SK-N-SH (cell line): ENCODE results near the gene PAWR. TPM values are rescaled to one million over a fixed set of nuclear protein-coding genes. Genes with fewer than 3 reads are reported as not detected.

ENCODE experiments used
- CTCF ChIA-PET: fragments of 300-600, 350-600 bp; formaldehyde crosslinking; extraction: SDS; loops from one replicate; lab custom pipeline; 2021; lab: Yijun Ruan, JAX
- POLR2A ChIA-PET: fragments of 350-600 bp; sonication (Branson Sonifier 250); formaldehyde crosslinking; extraction: SDS; loops from one replicate; lab custom pipeline; 2020; ENCODE audit warnings: antibody characterized with exemption, inconsistent platforms; lab: Yijun Ruan, JAX
- DNase-seq: peaks from one replicate; pipeline ENCODE4 v3.0.0; 2012
- H2AFZ ChIP-seq: fragments of 200-600 bp; sonication (generic); 2 replicates; pipeline ENCODE4 v1.8.1; 2016; ENCODE audit warnings: antibody characterized with exemption, mild to moderate bottlenecking, low read depth
- H3F3A ChIP-seq: fragments of 200-600 bp; sonication (generic); replicated peaks from 2 replicates; pipeline ENCODE3; 2016; ENCODE audit warnings: antibody characterized with exemption, mild to moderate bottlenecking; ENCODE audit not compliant: insufficient read depth
- H3K27ac ChIP-seq, 2 experiments: fragments of 200-500 bp in 1 of 2; fragments of 200-600 bp in 1 of 2; sonication (Bioruptor generic) in 1 of 2; sonication (generic), shearing (Covaris generic) in 1 of 2; 2 replicates each; pipeline versions ENCODE4 v1.5.1 to v1.6.1; 2014 to 2016; ENCODE audit warnings: low read depth in 2 of 2, inconsistent platforms in 1 of 2, low read length in 1 of 2, mild to moderate bottlenecking in 1 of 2, mixed read lengths in 1 of 2
- H3K27me3 ChIP-seq: fragments of 200-600 bp; sonication (generic), shearing (Covaris generic); 2 replicates; pipeline ENCODE4 v1.6.1; 2016; ENCODE audit warnings: mixed run types; ENCODE audit not compliant: insufficient read depth
- H3K36me3 ChIP-seq, 2 experiments: fragments of 200-500 bp in 1 of 2; fragments of 200-600 bp in 1 of 2; sonication (Bioruptor generic) in 1 of 2; sonication (generic) in 1 of 2; replicated peaks in 1 of 2; 2 replicates each; pipeline versions ENCODE3 to v1.5.1; 2014 to 2016; ENCODE audit warnings: low read length in 1 of 2, mild to moderate bottlenecking in 1 of 2; ENCODE audit not compliant: insufficient read depth in 2 of 2, control insufficient read depth in 1 of 2
- H3K4me1 ChIP-seq, 2 experiments: fragments of 200-500 bp in 1 of 2; fragments of 200-600 bp in 1 of 2; sonication (Bioruptor generic) in 1 of 2; sonication (generic), shearing (Covaris generic) in 1 of 2; 2 replicates each; pipeline versions ENCODE4 v1.5.1 to v1.6.1; 2014 to 2016; ENCODE audit warnings: low read depth in 1 of 2, low read length in 1 of 2, mixed run types in 1 of 2; ENCODE audit not compliant: insufficient read depth in 2 of 2, control insufficient read depth in 1 of 2
- H3K4me2 ChIP-seq: fragments of 200-600 bp; sonication (generic), shearing (Covaris generic); 2 replicates; pipeline ENCODE4 v1.6.1; 2017; ENCODE audit warnings: mixed run types
- H3K4me3 ChIP-seq, 2 experiments: fragments of 200-500 bp in 1 of 2; fragments of 200-600 bp in 1 of 2; sonication (Bioruptor generic) in 1 of 2; sonication (generic), shearing (Covaris generic) in 1 of 2; 2 replicates each; pipeline versions ENCODE4 v1.5.1 to v1.8.1; 2014 to 2016; ENCODE audit warnings: low read depth in 2 of 2, inconsistent platforms in 1 of 2, low read length in 1 of 2, mild to moderate bottlenecking in 1 of 2, mixed read lengths in 1 of 2, moderate library complexity in 1 of 2
- H3K79me2 ChIP-seq: fragments of 200-600 bp; sonication (generic); 2 replicates; pipeline ENCODE4 v1.8.1; 2017; ENCODE audit warnings: mild to moderate bottlenecking; ENCODE audit not compliant: insufficient read depth
- H3K9ac ChIP-seq: fragments of 200-600 bp; sonication (generic); 2 replicates; pipeline ENCODE4 v1.6.1; 2017; ENCODE audit warnings: mixed run types
- H3K9me2 ChIP-seq: fragments of 200-600 bp; sonication (generic); 2 replicates; pipeline ENCODE4 v1.6.1; 2017; ENCODE audit warnings: mixed run types
- H3K9me3 ChIP-seq: fragments of 200-600 bp; sonication (generic); 2 replicates; pipeline ENCODE4 v1.6.1; 2017; ENCODE audit warnings: mixed run types, mild to moderate bottlenecking, moderate library complexity
- H4K20me1 ChIP-seq: fragments of 200-600 bp; sonication (generic); 2 replicates; pipeline ENCODE4 v1.6.1; 2017; ENCODE audit warnings: mild to moderate bottlenecking, mixed run types; ENCODE audit not compliant: insufficient read depth
- CHD2 ChIP-seq: fragments of 150-350 bp; IDR thresholded peaks from 2 replicates; pipeline ENCODE4 v1.6.1; 2018; ENCODE audit warnings: low read length; ENCODE audit not compliant: partially characterized antibody
- EP300 ChIP-seq, 2 experiments: IDR thresholded peaks; 2 replicates each; pipeline versions ENCODE4 v1.4.0 to v1.6.1; 2012; ENCODE audit warnings: borderline replicate concordance in 1 of 2, low read depth in 1 of 2, low read length in 1 of 2
- FOSL2 ChIP-seq: IDR thresholded peaks from 2 replicates; pipeline ENCODE4 v1.4.0; 2012; ENCODE audit warnings: low read depth, mild to moderate bottlenecking, moderate library complexity, borderline replicate concordance
- FOXJ3 ChIP-seq: sonication (generic); formaldehyde crosslinking; IDR thresholded peaks from 2 replicates; pipeline ENCODE4 v1.5.1; 2020; ENCODE audit warnings: mild to moderate bottlenecking, missing genetic modification reagents
- FOXM1 ChIP-seq: IDR thresholded peaks from 2 replicates; pipeline ENCODE4 v1.4.0; 2012; ENCODE audit warnings: low read depth, mild to moderate bottlenecking
- GABPA ChIP-seq: IDR thresholded peaks from 2 replicates; pipeline ENCODE4 v1.4.0; 2012; ENCODE audit warnings: low read depth, mild to moderate bottlenecking
- JUND ChIP-seq: IDR thresholded peaks from 2 replicates; pipeline ENCODE4 v1.4.0; 2012
- MEF2A ChIP-seq: IDR thresholded peaks from 2 replicates; pipeline ENCODE4 v1.4.0; 2012; ENCODE audit warnings: low read depth, borderline replicate concordance
- MXI1 ChIP-seq: IDR thresholded peaks from 2 replicates; pipeline ENCODE4 v1.6.1; 2012; ENCODE audit warnings: mild to moderate bottlenecking, low read depth, low read length, improper control_type of control experiment
- RAD21 ChIP-seq: IDR thresholded peaks from 2 replicates; pipeline ENCODE4 v1.6.1; 2012; ENCODE audit warnings: mild to moderate bottlenecking, low read length
- RCOR1 ChIP-seq: fragments of 150-350 bp; IDR thresholded peaks from 2 replicates; pipeline ENCODE4 v1.6.1; 2017; ENCODE audit warnings: antibody characterized with exemption, low read length
- RXRA ChIP-seq: IDR thresholded peaks from 2 replicates; pipeline ENCODE4 v1.4.0; 2012; ENCODE audit warnings: low read depth, mild to moderate bottlenecking, borderline replicate concordance
- SIN3A ChIP-seq: IDR thresholded peaks from 2 replicates; pipeline ENCODE4 v1.6.1; 2012; ENCODE audit warnings: low read depth, mild to moderate bottlenecking, low read length, moderate library complexity, borderline replicate concordance
- SMC3 ChIP-seq: IDR thresholded peaks from 2 replicates; pipeline ENCODE4 v1.6.1; 2012; ENCODE audit warnings: low read depth, low read length, improper control_type of control experiment
- YY1 ChIP-seq: IDR thresholded peaks from 2 replicates; pipeline ENCODE4 v1.4.0; 2012; ENCODE audit warnings: low read depth, mild to moderate bottlenecking
- WGBS: methylation state at CpG from one replicate; pipeline ENCODE4 v1.1.6; 2017; ENCODE audit warnings: low lambda C conversion rate; 5-methylcytosine and 5-hydroxymethylcytosine counted together
- polyA plus RNA-seq, 3 experiments: library from polyadenylated mRNA; depleted of rRNA; stranded (reverse); fragments of >200 nt; gene quantifications; 2 replicates each; pipeline ENCODE4 v1.2.3, GENCODE V29; 2012
- TF ChIP-seq, protein P1 (sequence below): fragments of 150-350 bp; IDR thresholded peaks from 2 replicates; pipeline ENCODE4 v1.6.1; 2016; ENCODE audit warnings: mild to moderate bottlenecking, low read depth, low read length
- TF ChIP-seq, protein P2 (sequence below): IDR thresholded peaks from 2 replicates; pipeline ENCODE4 v1.4.0; 2012; ENCODE audit warnings: low read depth, borderline replicate concordance
- TF ChIP-seq, protein P3 (sequence below): fragments of 150-350 bp; IDR thresholded peaks from 2 replicates; pipeline ENCODE4 v1.6.1; 2017; ENCODE audit warnings: antibody characterized with exemption, low read length, low read depth, borderline replicate concordance
- TF ChIP-seq, protein P4 (sequence below): IDR thresholded peaks from 2 replicates; pipeline ENCODE4; 2012
- TF ChIP-seq, protein P5 (sequence below): IDR thresholded peaks from 2 replicates; pipeline ENCODE4 v1.4.0; 2012; ENCODE audit warnings: low read depth, borderline replicate concordance

Gene PAWR
- polyA plus RNA-seq, 1 of the 3 experiments (the other 2 are of a cell fraction), result 1.8 TPM

GRCh38 chr12:79655036-79655435, 35.7 kb downstream of the PAWR start:
- TF ChIP-seq RCOR1 (no peak), RXRA (no peak), JUND (no peak), SMC3 (no peak), FOSL2 (no peak), RAD21 (no peak), YY1 (no peak), CHD2 (no peak), EP300 (IDR thresholded peaks at IDR 0.05; ENCODE audit: borderline replicate concordance in 1 of 2, low read depth in 1 of 2, low read length in 1 of 2) (no peak), FOXM1 (no peak), SIN3A (no peak), FOXJ3 (no peak), GABPA (no peak), MXI1 (no peak), MEF2A (no peak)
- TF ChIP-seq, protein P1, sequence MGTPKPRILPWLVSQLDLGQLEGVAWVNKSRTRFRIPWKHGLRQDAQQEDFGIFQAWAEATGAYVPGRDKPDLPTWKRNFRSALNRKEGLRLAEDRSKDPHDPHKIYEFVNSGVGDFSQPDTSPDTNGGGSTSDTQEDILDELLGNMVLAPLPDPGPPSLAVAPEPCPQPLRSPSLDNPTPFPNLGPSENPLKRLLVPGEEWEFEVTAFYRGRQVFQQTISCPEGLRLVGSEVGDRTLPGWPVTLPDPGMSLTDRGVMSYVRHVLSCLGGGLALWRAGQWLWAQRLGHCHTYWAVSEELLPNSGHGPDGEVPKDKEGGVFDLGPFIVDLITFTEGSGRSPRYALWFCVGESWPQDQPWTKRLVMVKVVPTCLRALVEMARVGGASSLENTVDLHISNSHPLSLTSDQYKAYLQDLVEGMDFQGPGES, result no peak
- TF ChIP-seq, protein P2, sequence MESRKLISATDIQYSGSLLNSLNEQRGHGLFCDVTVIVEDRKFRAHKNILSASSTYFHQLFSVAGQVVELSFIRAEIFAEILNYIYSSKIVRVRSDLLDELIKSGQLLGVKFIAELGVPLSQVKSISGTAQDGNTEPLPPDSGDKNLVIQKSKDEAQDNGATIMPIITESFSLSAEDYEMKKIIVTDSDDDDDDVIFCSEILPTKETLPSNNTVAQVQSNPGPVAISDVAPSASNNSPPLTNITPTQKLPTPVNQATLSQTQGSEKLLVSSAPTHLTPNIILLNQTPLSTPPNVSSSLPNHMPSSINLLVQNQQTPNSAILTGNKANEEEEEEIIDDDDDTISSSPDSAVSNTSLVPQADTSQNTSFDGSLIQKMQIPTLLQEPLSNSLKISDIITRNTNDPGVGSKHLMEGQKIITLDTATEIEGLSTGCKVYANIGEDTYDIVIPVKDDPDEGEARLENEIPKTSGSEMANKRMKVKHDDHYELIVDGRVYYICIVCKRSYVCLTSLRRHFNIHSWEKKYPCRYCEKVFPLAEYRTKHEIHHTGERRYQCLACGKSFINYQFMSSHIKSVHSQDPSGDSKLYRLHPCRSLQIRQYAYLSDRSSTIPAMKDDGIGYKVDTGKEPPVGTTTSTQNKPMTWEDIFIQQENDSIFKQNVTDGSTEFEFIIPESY, result no peak
- TF ChIP-seq, protein P3, sequence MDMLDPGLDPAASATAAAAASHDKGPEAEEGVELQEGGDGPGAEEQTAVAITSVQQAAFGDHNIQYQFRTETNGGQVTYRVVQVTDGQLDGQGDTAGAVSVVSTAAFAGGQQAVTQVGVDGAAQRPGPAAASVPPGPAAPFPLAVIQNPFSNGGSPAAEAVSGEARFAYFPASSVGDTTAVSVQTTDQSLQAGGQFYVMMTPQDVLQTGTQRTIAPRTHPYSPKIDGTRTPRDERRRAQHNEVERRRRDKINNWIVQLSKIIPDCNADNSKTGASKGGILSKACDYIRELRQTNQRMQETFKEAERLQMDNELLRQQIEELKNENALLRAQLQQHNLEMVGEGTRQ, result no peak
- TF ChIP-seq, protein P4, sequence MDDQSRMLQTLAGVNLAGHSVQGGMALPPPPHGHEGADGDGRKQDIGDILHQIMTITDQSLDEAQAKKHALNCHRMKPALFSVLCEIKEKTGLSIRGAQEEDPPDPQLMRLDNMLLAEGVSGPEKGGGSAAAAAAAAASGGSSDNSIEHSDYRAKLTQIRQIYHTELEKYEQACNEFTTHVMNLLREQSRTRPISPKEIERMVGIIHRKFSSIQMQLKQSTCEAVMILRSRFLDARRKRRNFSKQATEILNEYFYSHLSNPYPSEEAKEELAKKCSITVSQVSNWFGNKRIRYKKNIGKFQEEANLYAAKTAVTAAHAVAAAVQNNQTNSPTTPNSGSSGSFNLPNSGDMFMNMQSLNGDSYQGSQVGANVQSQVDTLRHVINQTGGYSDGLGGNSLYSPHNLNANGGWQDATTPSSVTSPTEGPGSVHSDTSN, result no peak
- TF ChIP-seq, protein P5, sequence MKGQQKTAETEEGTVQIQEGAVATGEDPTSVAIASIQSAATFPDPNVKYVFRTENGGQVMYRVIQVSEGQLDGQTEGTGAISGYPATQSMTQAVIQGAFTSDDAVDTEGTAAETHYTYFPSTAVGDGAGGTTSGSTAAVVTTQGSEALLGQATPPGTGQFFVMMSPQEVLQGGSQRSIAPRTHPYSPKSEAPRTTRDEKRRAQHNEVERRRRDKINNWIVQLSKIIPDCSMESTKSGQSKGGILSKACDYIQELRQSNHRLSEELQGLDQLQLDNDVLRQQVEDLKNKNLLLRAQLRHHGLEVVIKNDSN, result no peak
- H3K36me3 ChIP-seq, result no peaks in the 10 kb centered on the region
- DNase-seq, result no peak
- H3K27me3 ChIP-seq, result no peaks in the 10 kb centered on the region
- WGBS, result 25% methylated on average over 2 of the region's 2 CpGs
- no peaks in the 10 kb centered on the region for H4K20me1 ChIP-seq
- no peak overlapping the region for H3K4me3 ChIP-seq
- no peak overlapping the region for H2AFZ ChIP-seq
- H3K27ac ChIP-seq, result no peak overlapping the region
- no peaks in the 10 kb centered on the region; the same call in 1 of the 2 replicates for H3K79me2 ChIP-seq
- H3F3A ChIP-seq, result peaks cover 8% of the 10 kb centered on the region
- no peaks in the 10 kb centered on the region for H3K9me2 ChIP-seq
- ChIA-PET POLR2A (no interaction called here), CTCF (interaction anchor here (0.9 kb wide), 1 partner anchor 88 kb away, joined by 3 read pairs; no protein-coding TSS in a partner anchor)
- no peak overlapping the region for H3K4me2 ChIP-seq
- no peaks in the 10 kb centered on the region for H3K9me3 ChIP-seq
- no peak overlapping the region for H3K9ac ChIP-seq
- H3K4me1 ChIP-seq, result 0 out of 4 replicates have a peak, but pooled peaks cover 0 to 5% of the 10 kb centered on the region in 2 experiments
